ENCODE measurements around the gene ARMH3.

ARMH3 gene

DNA sequence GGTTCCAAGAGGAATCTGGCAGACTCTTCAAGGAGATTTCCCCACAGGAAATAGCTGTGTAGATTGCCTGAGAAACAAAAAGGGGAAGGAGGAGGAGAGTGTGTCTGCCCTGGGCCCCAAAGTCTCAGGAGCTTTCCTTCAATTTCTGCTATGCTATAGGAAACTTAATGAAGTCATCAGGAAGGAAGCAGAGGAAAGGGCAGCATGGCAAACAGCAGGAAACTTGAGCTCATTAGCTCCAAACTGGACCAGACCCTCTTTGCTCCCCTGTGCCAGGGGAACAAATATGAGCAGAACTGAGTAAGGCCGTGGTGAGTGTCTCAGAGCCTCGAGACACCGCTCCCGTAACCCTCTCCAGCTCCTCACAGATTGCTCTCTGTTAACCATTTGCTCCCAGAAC, 207.6 kb downstream of the ARMH3 start:
- DNase-seq, result no peak

DNA sequence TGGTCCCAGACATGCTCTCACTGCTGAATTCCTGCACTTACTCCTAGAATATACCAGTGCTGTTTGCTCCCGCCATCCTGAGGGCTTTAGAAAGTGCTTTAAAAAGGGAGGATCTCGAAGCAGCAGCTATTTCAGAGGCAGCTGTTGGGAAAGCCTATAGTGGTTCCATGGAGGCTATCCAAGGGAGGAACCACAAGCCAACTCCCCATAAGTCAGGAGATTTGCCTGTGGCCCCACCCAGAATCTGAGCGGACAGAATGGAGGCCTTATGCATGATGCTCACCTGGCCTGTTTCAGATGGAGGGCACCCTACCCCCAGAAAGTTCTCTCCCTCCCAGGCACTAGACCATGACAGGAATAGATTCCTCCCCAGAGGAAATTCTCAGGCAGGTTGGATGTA, 210.1 kb downstream of the ARMH3 start:
- DNase-seq, result no peak

DNA sequence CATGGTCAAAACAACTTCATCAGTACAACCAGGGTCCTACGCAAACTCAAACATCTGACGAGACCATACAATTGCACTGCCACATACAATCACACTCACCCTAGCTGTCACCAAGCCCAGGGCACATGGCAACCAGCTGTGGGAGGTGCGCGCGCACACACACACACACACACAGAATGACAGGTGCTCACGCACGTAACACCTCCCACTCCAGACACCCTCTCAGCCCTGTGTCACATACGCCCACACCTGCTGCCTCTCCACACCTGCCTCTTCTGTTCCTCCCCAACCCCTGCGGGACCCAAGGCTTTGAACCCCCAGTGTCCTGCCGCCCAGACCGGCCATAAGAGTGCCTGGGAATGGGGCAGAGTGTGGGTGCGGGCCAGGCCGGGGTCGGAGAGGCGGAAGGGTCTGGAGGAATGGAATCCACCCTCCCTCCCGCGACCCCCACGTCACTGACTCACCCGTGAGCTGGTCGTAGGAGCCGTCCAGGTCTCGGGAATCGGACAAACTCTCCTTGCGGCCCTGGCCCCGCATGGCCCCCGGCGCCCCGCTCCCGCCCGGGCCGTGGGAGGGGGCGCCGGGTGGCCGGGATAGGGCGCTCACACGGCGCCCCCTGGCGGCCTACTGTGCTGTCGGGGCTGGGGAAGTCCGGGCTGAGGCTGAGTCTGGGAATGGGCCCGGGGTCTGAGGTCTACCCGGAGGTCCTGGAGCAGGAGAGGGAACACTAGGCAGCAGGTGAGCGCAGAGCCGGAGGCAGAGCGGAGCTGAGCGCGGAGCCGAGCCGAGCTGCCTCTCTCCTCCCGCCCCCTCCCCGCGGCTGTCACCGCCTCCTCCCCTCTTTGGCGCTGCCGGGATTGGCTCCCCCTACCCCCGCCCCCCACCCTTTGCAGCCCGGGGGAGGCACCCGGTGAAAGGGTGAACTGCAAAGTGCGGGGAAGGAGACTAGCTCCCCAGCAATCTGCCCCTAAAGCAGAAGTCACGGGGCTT, 212.6 kb downstream of the ARMH3 start, which contains the start of gene KCNIP2:
Gene KCNIP2 (minus strand): TSS at position 769 of the 990 bp plus-strand sequence. CDS start 232 bp downstream, at position 537.
- no peak for DNase-seq

DNA sequence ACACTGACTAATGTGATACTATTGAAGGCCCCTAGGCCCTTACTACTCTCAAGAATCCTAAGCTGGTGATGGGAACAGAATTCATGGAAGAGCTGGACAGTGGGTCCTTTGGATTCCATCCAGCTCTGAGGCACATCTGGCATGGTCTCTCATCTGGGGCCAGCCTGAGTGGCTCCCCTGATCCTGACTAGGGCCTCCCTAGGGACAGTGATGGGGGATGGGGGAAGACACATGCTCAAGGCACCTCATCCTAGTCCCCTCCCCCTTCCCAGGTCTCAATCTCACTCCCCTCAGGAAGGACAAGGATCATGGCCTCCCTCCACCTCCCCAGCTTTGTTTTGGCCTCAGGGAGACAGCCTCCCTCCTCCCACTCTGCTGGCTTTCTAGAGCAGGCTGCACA, 214.1 kb downstream of the ARMH3 start:
- DNase-seq, result no peak

DNA sequence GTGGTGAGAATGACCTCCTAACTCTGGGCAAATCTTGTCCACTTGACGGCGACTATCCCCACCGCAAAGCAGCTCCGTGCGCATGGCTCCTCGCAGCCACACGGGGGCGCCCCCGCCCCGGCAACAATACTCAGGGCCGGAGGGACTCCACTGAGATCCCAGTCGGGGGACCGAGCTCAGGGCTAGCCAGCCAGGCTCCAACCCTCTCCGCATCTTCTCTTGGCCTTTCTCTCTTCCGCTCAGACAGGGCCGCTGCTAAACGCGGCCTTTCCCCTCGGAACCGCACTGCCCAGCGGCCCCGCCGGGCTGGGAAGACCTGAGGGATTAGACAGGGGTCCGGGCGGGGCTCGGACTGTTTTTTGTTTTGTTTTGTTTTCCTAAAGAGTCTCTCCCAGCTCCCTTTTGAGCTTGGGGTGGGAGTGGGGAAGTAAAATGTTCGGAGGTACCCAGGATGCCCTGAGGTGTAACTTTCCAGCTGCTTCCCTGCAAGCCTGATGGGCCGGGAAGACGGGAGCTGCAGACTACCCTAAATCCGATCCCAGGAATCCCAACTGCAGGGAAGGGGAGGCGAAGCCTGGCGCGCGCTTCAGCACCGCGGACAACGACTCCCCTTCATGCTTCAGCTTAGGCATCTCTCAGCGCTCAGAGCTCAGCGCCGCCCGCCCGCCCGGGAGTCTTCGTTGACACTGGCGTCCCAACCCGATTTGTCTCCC, 215.1 kb downstream of the ARMH3 start:
- DNase-seq, result peak; percentile 78

DNA sequence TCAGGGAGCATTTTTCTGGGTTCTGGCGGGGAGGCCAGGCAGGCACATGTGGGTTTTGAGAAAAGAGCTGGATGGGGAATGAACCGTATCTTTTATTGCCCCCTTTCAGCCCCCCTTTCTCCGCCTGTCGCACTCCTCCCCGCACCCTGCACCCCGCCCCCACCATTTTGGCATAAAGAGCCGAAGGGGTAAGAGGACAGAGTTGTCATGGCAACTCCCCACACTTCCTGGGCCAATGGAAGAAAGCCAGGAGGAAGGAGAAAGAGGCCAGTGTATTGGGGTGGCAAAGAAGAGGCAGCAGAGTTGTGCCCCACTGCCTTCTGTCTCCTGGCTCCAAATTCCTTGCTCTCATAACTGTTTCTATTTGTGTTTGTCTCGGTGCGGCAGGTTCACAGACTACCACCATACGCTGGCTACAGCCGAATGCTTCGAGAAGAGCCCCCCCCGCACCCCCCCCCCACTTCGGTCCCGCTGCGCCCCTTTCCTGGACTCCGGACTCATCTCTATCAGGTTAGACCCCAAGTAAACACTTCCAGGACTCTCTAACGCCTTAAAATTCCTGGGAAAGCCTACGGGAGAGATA, 215.8 kb downstream of the ARMH3 start:
- no peak for DNase-seq

DNA sequence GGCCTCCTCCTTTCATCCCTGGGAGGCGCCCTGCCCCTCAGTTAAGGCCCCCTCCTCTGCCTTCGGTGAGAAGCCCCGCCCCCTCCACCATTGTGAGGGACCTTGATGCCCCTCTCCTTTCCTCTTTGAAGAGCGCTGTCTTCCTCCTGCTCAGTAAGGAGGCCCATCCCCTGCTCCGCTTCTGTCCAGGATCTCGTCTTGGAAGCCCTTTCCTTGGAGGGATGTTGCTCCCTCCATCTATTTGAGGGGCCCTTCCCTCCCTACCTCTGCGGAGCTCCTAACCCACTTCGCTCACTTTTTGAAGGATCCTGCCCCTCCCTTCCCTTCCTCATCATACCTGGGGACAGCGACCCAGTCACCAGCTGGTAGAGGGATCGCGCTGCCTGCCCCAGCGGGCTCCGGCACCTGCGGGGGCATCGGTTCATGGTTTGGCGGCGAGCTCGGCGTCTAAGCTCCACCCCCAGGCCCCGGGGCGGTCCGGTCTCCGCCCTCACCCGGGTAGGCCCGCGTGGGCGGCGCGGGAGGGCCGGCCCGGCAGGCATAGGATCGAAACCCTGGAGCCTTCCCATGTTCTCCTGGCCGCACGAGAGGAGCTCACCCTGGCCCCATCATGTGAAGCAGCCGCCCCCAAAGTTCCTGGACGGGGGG, 216.4 kb downstream of the ARMH3 start:
- no peak for DNase-seq

DNA sequence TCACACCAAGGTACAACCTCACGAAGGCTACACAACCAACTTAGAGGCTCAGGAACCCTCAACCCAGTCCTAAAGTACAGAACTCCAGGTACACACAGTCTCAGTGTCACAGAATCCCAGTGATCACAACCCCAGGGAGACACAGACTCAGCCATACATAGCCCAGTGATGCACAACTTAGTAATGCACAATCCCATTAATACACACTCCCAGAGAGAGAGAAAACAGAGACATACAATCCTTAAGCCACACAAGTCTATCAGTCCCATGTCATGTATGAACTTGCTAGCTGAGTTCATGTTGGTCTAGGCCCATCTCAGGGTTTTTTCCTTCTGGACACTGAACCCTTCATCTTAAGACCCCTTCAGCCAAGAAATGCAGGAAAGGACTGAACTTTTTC, 217.0 kb downstream of the ARMH3 start:
- DNase-seq, result no peak

DNA sequence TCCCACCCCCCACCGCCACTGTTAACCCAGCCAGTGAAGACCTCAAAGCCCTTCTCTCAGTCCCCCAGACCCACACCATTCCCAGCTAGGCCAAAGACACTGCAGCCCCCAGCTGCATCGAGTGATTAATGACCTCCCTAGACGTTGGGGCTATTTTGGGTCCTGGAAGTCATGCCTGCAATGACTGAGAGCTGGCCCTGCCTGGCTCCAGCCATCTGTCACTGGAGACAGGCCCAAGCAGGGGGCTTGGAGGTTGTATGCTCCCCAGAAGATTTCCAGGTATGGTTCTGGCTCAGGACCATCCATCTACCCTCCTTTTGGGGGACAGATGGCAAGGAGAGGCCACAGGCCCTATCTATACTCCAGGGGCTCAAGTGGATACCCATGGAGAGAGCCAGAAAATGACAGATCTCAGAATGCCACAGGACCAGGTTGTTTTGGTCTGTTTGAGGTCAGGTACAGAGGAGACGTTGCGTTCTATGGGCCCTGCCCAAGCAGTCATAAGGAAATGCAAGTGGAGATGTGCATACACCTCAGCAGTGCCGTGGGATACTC, 217.5 kb downstream of the ARMH3 start:
- DNase-seq, result no peak

DNA sequence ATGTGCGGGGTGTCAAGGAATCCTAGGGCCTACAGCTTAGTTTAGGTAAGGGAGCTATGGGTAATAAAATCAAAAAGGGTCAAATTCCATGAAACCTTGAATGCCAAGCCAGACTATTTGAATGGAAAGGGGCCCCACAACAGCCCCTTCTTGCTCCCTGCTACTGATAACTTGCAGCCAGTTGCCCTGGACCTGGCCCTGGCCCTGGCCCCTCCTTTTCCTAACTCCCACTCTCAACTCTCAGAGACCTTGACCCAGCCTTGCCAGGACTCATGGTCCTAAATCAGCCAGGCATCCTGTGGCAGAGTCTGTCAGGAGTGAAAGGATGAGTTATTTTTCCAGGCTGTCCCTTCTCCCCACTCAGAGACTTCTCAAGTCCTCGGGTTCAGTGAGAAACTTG, 218.2 kb downstream of the ARMH3 start:
- no peak for DNase-seq

DNA sequence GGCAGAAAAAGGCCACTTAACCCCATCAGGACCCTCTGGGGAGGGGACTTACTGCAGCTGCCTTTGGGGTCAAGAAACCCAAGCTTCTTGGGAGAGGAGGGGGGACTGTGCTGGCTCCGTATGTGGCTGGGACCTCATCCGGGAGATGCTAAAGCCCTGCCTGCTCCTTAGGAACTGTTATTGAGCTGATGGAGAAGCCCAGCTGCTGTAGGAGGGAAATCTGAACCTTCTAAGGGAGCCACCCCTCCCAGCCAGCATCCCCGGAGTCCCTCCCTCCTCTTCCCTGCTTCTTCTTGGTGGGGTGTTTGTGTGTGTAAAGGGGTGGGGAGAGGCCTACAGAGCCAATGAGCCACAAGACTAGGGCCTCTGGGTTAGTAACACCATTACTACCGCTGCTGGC, 220.6 kb downstream of the ARMH3 start:
- DNase-seq, result no peak

DNA sequence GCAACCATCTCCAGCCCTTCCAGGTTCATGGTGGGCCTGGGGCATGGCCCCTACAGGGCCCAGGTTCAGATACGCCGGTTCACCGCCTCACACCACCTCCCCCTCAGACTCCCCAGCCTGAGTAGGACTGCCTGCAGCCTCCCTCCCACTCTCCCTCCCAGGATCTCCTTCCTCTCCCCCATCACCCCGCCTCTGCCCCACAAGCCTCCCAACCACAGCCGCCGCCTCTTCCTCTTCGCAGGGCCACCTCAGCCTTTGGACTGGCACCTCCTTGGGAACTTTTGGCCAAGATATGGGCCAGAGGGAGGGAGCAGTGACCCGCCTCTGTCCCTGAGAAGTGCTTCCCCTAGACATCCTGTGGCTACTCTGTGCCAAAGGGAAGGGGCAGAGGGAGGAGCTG, 221.6 kb downstream of the ARMH3 start:
- DNase-seq, result no peak

DNA sequence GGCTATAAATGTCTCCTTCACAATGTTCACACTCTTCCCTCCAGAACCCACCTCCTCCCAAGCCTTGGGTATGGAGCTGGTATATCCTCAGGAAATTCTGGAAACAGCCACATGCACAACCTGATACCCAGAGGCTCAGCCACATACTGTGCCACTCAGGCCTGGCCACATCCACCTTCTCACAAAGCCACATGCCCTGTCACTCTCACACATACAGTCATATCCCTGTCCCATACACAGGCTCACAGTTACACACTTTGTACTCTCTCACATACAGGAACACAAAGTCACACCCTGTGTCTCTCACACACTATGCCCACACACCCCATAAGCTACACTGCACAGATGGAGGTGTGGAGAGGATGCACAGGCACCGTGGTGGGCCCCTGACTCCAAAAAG, 222.5 kb downstream of the ARMH3 start:
- DNase-seq, result no peak

DNA sequence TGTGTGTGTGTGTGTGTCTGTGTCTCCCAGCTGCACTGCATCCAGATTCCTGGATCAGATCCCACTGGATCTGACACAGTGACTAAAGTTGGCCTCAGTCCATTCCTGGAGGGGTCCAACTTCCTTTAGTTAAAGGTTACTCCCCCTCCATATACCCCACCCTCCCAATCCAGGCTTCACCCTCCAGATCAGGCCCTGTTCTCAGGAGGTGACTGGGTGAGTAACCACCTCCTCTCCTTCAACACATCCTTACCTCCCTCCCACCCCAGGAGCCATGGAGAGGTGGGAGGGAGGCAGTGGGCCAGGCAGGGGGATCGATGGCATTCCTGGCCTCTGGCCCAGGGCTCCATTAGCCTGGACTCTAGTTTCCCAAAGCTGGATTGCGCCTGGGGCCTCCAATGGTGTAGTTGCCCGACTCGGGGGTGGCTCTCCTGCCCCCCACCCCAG, 223.6 kb downstream of the ARMH3 start:
- DNase-seq, result no peak

DNA sequence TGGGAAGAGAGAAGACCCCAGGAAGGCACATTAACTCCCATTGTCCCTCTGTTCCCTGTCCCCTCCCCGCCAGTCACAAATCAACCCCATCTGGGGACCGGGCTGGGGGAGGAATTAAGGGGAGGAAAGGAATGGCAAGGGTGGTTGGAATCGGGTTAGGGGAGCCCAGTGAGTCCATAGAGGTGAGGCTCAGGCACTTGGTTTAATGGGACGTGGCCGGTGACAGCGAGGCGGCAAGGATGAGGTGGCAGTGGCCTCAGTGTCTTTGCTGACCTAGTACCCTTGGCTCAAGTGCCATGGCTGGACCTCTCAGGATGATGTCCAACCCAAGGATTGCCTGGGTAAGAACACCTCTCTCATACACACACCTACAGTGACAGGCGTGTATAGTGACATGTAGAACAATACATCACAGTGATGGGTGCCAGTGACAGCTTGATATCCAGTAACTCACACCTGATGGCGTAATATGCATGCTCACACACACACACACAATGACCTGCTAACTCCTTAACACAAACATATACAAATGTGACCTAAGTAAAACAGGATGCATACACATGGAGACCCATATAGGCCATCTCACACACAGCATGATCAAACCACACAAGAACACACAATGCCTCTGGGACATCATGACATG, 224.7 kb downstream of the ARMH3 start:
- DNase-seq, result no peak

DNA sequence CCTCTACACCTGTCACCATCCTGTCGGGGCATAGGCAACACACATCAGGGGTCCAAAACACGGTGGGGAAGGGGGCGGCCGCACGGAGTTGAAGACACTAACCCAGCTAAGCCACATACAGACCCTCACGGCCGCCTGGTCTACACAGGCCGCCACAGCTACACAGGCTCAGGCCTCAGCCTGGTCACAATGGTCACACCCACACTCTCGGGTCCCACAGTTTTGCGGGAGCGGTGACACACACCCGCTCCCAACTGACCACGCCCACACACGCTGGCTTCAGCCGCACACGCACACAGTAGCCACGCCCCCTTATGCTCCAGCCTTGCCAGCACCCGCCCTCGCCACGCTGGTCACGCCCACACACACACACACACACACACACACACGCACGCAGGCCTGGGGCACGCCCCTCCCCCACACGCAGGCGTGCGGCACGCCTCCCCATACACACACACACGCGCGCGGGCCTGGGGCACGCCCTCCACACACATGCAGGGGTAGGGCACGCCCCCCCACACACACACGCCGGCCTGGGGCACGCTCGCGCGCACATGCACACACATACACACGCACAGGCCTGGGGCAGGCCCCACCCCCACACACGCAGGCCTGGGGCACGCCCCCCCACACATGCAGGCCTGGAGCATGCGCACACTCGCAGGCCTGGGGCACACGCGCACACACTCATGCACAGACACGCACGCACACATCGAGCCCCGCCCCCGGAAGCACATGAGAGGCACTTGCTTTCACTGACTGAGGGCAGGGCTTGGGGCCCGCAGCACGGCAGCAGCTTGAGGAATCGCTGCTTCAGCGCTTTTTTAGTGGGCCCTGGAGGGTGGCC, 225.4 kb downstream of the ARMH3 start:
- DNase-seq, result peak; percentile 61

DNA sequence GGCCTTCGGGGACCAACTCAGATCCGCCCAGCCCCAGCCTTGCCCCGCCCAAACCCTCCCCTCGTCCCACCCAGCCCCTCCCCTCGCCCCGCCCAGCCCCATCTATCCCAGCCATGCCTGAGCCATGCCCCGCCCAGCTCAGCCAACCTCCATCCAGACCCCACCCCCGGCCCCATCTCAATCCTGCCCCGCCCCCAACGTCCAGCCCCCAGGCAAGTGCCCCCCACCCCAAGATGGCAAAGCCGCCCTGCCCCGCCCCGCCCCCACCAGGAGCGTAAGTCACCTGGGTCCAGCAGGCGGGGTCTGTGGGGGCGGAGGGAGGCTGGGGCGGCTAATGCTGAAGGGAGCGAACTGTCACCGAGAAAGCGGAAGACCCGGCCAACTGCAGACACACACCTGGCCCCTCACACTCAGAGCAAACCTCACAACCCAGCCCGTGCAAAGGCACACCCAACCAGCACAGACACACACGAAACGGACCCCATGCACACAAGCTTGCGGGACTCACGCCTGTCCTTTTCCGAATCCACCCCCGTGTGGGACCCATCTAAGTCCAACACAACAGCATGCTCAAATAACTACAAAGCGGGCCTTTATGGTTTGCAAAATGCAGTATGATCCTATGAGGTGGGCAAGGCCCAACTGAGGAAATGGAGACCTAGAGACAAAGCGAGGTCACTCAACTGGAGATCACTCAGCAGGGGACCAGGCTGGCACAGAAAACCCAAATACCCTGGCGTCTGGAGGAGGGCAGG, 226.2 kb downstream of the ARMH3 start:
- no peak for DNase-seq

DNA sequence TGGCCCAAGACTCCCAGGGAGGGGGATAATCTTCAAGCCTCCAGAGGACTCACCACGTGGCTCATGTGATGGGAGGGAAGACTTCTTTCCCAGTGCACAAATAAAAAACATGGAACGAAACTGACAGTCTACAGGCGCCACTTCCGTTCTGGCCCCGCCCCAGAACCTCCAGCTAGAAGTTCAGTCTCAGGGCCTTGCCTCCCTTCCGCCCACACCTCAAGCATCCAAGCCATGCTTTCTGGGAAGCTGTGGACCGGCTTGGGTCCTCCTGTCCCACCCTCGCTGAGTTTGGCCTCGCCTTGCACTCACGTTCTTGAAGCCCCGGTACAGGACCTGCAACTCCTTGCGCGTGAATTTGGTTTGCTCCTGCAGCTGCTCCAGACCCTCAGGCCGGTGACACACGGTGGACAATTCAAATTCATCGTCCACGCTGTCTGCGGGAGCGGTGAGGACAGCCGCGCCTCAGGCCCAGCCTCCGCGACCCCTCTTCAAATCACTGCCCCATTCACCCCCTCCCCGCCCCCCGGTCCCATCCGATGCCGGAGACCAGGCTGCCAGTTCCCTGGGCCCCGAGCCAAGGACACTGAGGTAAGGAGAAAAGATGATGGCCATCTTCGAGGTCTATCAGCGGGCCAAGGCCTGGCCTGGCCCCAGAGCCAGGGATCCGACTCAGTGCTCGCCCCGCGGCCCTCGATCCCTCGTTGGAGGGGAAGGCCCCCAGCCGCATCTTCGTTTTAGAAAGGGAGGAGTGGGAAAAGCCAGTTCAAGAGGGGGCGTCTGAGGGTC, 227.0 kb downstream of the ARMH3 start:
- no peak for DNase-seq

DNA sequence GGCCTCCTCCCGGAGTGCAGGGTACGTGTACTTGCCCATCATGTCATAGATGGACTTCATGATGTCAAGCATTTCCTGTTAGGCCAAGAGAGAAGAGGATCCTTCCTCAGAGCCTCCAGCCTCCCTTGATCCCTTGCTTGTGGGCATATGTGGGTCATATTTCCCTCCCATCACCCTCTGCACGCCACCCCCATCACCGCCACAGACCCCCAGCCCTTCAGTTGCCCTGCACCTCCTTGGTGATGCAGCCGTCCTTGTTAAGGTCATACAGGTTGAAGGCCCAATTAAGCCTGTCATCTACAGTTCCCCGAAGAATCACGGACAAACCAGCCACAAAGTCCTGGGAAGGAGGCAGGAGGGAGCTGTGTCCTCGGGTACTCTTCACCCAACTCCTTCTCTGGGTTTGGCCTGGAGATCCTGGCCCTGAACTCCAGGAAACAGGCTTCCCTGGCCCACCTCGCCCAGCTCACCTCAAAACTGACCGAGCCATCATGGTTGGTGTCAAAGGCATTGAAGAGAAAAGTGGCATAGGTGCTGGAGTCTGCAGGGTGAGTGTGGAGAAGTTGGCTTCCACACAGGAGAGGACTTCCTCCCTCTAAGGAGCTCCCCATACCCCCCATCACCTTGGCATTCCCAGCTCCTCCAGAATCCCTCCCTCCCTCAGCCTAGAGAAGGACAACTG, 227.9 kb downstream of the ARMH3 start:
- DNase-seq, result no peak

All from T1000 (cell line).